HepG2 (cell line): Measurements from ENCODE around the gene U2SURP.

Experiments used
- KAT7 ChIP-seq: IDR thresholded peaks from 2 replicates; pipeline ENCODE4 v1.6.1; 2018; ENCODE audit warnings: borderline replicate concordance, missing compliant biosample characterization
- NR2F6 ChIP-seq, 2 experiments: IDR thresholded peaks; 2 replicates each; pipeline ENCODE4 v1.6.1; 2016; ENCODE audit warnings: antibody characterized with exemption in 1 of 2, mild to moderate bottlenecking in 1 of 2
- POLR2AphosphoS2 ChIP-seq: IDR thresholded peaks from 2 replicates; pipeline ENCODE4 v1.6.1; 2011; ENCODE audit warnings: low read depth, low read length, improper control_type of control experiment
- SALL2 ChIP-seq: sonication (generic); formaldehyde crosslinking; IDR thresholded peaks from 2 replicates; pipeline ENCODE4 v1.8.1; 2023; ENCODE audit warnings: mild to moderate bottlenecking, missing genetic modification reagents, inconsistent platforms
- ZSCAN9 ChIP-seq: IDR thresholded peaks from 2 replicates; pipeline ENCODE4 v1.6.1; 2016; ENCODE audit warnings: borderline replicate concordance

DNA sequence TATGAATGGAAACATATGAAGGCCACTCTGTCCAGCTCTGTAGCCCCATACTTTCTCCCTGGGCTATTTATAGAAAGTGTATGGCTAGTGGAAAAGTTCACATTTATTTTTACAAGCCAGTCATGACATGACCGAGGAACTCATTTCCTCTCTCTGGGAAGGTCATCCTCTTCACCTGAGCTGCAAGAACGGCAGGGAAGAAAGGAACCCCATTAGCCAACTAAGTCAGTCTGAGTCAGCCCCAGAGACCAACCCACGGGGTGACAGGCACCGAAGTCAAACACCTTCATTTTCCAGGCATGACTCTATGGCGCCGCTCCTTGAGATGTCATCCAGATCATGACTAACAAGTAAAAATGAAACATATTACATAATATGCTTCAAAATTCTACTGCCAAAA lies 42.7 kb upstream of the U2SURP start:
- TF ChIP-seq SALL2 = no peak
- no peak for TF ChIP-seq NR2F6 (IDR thresholded peaks at IDR 0.05)
- TF ChIP-seq NR2F6 (CRISPR knock-in tag; IDR thresholded peaks at IDR 0.05) = no peak
- TF ChIP-seq POLR2AphosphoS2 = no peak
- no peak for TF ChIP-seq ZSCAN9 (CRISPR knock-in tag)
- no peak for TF ChIP-seq KAT7 (CRISPR knock-in tag)
